Epithelial cell of esophagus (primary cell): Measurements from ENCODE around the gene RPIA.
"Not testable (repeated sequence)": the region's sequence is repeated elsewhere in the genome, so short reads cannot be mapped to it uniquely, and the experiment has no call there.

ENCODE experiments used
- DNase-seq: peaks from one replicate; pipeline ENCODE4 v3.0.0; 2010; ENCODE audit warnings: low read depth
- H3K4me3 ChIP-seq: 2 replicates; pipeline ENCODE4 v1.5.1; 2011; ENCODE audit warnings: mild to moderate bottlenecking, low read length, control low read depth
- TF ChIP-seq, protein P1 (sequence below): IDR thresholded peaks from 2 replicates; pipeline ENCODE4 v1.5.1; 2011; ENCODE audit warnings: low read depth, mild to moderate bottlenecking, low read length, control low read depth, inconsistent platforms; ENCODE audit not compliant: insufficient read depth; ENCODE audit errors: missing control alignments

Gene RPIA

GRCh38 chr2:88754585-88755320 is 63.3 kb downstream of the RPIA start:
- H3K4me3 ChIP-seq = no peak overlapping the region
- no peak for DNase-seq
- TF ChIP-seq, protein P1, sequence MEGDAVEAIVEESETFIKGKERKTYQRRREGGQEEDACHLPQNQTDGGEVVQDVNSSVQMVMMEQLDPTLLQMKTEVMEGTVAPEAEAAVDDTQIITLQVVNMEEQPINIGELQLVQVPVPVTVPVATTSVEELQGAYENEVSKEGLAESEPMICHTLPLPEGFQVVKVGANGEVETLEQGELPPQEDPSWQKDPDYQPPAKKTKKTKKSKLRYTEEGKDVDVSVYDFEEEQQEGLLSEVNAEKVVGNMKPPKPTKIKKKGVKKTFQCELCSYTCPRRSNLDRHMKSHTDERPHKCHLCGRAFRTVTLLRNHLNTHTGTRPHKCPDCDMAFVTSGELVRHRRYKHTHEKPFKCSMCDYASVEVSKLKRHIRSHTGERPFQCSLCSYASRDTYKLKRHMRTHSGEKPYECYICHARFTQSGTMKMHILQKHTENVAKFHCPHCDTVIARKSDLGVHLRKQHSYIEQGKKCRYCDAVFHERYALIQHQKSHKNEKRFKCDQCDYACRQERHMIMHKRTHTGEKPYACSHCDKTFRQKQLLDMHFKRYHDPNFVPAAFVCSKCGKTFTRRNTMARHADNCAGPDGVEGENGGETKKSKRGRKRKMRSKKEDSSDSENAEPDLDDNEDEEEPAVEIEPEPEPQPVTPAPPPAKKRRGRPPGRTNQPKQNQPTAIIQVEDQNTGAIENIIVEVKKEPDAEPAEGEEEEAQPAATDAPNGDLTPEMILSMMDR = no peak

DNA sequence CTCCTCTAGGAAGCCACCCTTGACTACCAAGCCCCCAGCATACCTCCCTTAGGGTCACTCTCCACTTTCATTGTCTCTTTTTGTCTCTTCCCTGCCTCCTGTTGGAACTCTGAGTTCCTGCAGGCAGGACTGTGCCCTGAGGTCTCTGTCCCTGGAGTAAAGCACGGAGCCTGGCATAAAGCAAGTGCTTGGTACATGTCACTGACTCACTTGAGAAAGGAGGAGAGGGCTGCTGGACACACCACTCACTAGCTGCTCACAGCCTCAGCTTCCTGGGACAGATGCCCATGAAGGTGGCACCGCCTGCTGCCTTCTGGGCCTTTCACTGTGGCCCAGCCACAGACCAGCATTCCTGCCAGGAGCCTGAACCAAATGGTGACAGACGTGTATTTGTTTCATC is 64.4 kb downstream of the RPIA start:
- TF ChIP-seq, protein P1 = no peak
- DNase-seq = no peak
- no peak overlapping the region for H3K4me3 ChIP-seq

GRCh38 chr2:88757025-88757424 is 65.6 kb downstream of the RPIA start:
- no peak for DNase-seq
- no peak overlapping the region for H3K4me3 ChIP-seq
- TF ChIP-seq, protein P1 = no peak

GRCh38 chr2:88758702-88759101 is 67.2 kb downstream of the RPIA start:
- DNase-seq, H3K4me3 ChIP-seq: not testable (repeated sequence)

GRCh38 chr2:88760819-88761598 is 69.5 kb downstream of the RPIA start:
- TF ChIP-seq, protein P1 = no peak
- no peak for DNase-seq
- H3K4me3 ChIP-seq = no peak overlapping the region

- H3K4me3 ChIP-seq = no peak overlapping the region
- TF ChIP-seq, protein P1 = no peak
- DNase-seq = no peak
These were observed 72.8 kb downstream of the RPIA start for GRCh38 chr2:88764141-88764849.

GRCh38 chr2:88764850-88765153 is 73.3 kb downstream of the RPIA start:
- H3K4me3 ChIP-seq = no peak overlapping the region
- DNase-seq = no peak
- TF ChIP-seq, protein P1 = no peak
